Retinal pigment epithelial cell (primary cell): ENCODE results near the gene CH25H.

Experiments used
- DNase-seq: peaks from one replicate; pipeline ENCODE4 v3.0.0-alpha.2; 2010; ENCODE audit warnings: low read depth
- H3K4me3 ChIP-seq: 2 replicates; pipeline ENCODE4 v1.5.1; 2011; ENCODE audit warnings: mild to moderate bottlenecking, low read length, control low read depth, moderate library complexity
- CTCF ChIP-seq: conservative IDR thresholded peaks from 2 replicates; pipeline ENCODE4 v1.5.1; 2011; ENCODE audit warnings: low read depth, low read length, control low read depth, inconsistent platforms

CH25H gene

GRCh38 chr10:89159316-89159715, 47.8 kb downstream of the CH25H start:
- TF ChIP-seq CTCF, result no peak
- no peak for DNase-seq
- H3K4me3 ChIP-seq, result no peak overlapping the region

- no peak for TF ChIP-seq CTCF
These were observed 48.7 kb downstream of the CH25H start for GRCh38 chr10:89158446-89158845.

GRCh38 chr10:89156161-89156835, 50.8 kb downstream of the CH25H start:
- H3K4me3 ChIP-seq, result no peak overlapping the region
- no peak for TF ChIP-seq CTCF
- DNase-seq, result no peak

More at GRCh38 chr10:89158446-89158845, 48.7 kb downstream of the CH25H start:
- H3K4me3 ChIP-seq, result no peak overlapping the region
- DNase-seq, result peak; percentile 31
